ENCODE results near the gene KSR2. TPM values are rescaled to one million over a fixed set of nuclear protein-coding genes. Genes with fewer than 3 reads are reported as not detected.

Gene KSR2
- total and polyA plus RNA-seq, 2 of the 4 experiments (the other 2 are of a cell fraction): not detected

- Histone ChIP-seq H3K4me3 (ENCODE audit: insufficient read depth, low read depth, low read length) (no peak overlapping the region), H3K56ac (ENCODE audit: extremely low read depth, insufficient read depth, low read length) (no peak overlapping the region), H2AK5ac (ENCODE audit: low read depth, low read length) (no peak overlapping the region), H3K79me1 (ENCODE audit: low read depth in 1 of 2, low read length in 2 of 2) (no peaks in the 10 kb centered on the region), H3K9ac (ENCODE audit: low read depth, low read length) (no peak overlapping the region), H3K14ac (replicated peaks; ENCODE audit: low read depth, low read length) (no peak overlapping the region), H2AK9ac (replicated peaks; ENCODE audit: low read depth, low read length, poor library complexity) (no peak overlapping the region), H3K9me3 (ENCODE audit: control insufficient read depth, insufficient read depth, low read length) (no peaks in the 10 kb centered on the region), H4K5ac (ENCODE audit: low read depth, low read length) (no peak overlapping the region), H3K23ac (ENCODE audit: low read depth, low read length) (no peak overlapping the region), H3K4me1 (ENCODE audit: control insufficient read depth, insufficient read depth, low read length) (no peaks in the 10 kb centered on the region), H2BK120ac (ENCODE audit: low read depth, low read length) (no peak overlapping the region), H2BK20ac (ENCODE audit: low read depth, low read length) (no peak overlapping the region), H4K91ac (ENCODE audit: insufficient read depth, low read depth, low read length) (no peak overlapping the region), H3K9me1 (ENCODE audit: insufficient read depth, low read length) (no peaks in the 10 kb centered on the region), H3K27ac (ENCODE audit: insufficient read depth, low read length) (no peak overlapping the region), H2BK5ac (ENCODE audit: low read depth, low read length, poor library complexity, severe bottlenecking) (peak overlapping the region; percentile 26), H2BK15ac (ENCODE audit: low read depth, low read length) (no peak overlapping the region), H3K27me3 (ENCODE audit: control insufficient read depth, insufficient read depth, low read length) (no peaks in the 10 kb centered on the region; the same call in 1 of the 2 replicates), H4K20me1 (ENCODE audit: insufficient read depth, low read length) (no peaks in the 10 kb centered on the region), H3K4ac (ENCODE audit: low read depth, low read length) (no peak overlapping the region), H4K8ac (ENCODE audit: low read depth in 2 of 2, low read length in 2 of 2) (no peak overlapping the region), H3K4me2 (ENCODE audit: low read depth, low read length) (no peak overlapping the region), H3K36me3 (ENCODE audit: control insufficient read depth, insufficient read depth, low read length) (no peaks in the 10 kb centered on the region), H2AFZ (replicated peaks; ENCODE audit: low read length, poor library complexity) (no peak overlapping the region), H3K18ac (ENCODE audit: low read depth, low read length) (no peak overlapping the region)
- intact Hi-C loops (cut with micrococcal nuclease): no loop called here
- POLR2A ChIA-PET (ENCODE audit: unreplicated experiment): no interaction called here
- DNase-seq (no peak), ATAC-seq (ENCODE audit: low read depth) (no peak)
- WGBS, 2 experiments (ENCODE audit: extremely low coverage in 2 of 2, insufficient read length in 1 of 2): no CpG with 5 or more reads among the region's 1 CpG
- no TSS peak for BruUV-seq (replicated peaks)
- no peak for TF ChIP-seq POLR2A (IDR thresholded peaks at IDR 0.05; ENCODE audit: low read depth, low read length)
- no peak for TF ChIP-seq CEBPB (IDR thresholded peaks at IDR 0.05; ENCODE audit: low read depth, low read length)
- no peak for TF ChIP-seq MAZ (IDR thresholded peaks at IDR 0.05; ENCODE audit: borderline replicate concordance, low read depth, low read length)
- no peak for TF ChIP-seq USF2 (IDR thresholded peaks at IDR 0.05; ENCODE audit: low read depth, low read length)
- TF ChIP-seq NFE2L2 (IDR thresholded peaks at IDR 0.05; ENCODE audit: low read depth, low read length): no peak
- TF ChIP-seq SMC3 (IDR thresholded peaks at IDR 0.05; ENCODE audit: low read depth, low read length): no peak
- no peak for TF ChIP-seq MXI1 (IDR thresholded peaks at IDR 0.05; ENCODE audit: borderline replicate concordance, low read depth, low read length)
- TF ChIP-seq RCOR1 (IDR thresholded peaks at IDR 0.05; ENCODE audit: insufficient replicate concordance, low read length): no peak
- no peak for TF ChIP-seq CTCF (conservative IDR thresholded peaks at IDR 0.05; ENCODE audit: low read depth, low read length)
- TF ChIP-seq ELK1 (IDR thresholded peaks at IDR 0.05; ENCODE audit: borderline replicate concordance, low read depth, low read length): no peak
- TF ChIP-seq BHLHE40 (IDR thresholded peaks at IDR 0.05; ENCODE audit: low read depth, low read length): no peak
- TF ChIP-seq FOS (IDR thresholded peaks at IDR 0.05; ENCODE audit: low read depth, low read length): no peak
- TF ChIP-seq MAFK (IDR thresholded peaks at IDR 0.05; ENCODE audit: low read depth, low read length): no peak
- TF ChIP-seq RFX5 (IDR thresholded peaks at IDR 0.05; ENCODE audit: low read depth, low read length): no peak
- TF ChIP-seq RAD21 (IDR thresholded peaks at IDR 0.05; ENCODE audit: low read length): no peak
- no peak for TF ChIP-seq CHD1 (IDR thresholded peaks at IDR 0.05; ENCODE audit: low read depth, low read length)
- CTCF ChIA-PET: no interaction called here
- in situ Hi-C loops (cut with MboI; ENCODE audit: low sequenced_read_pairs): no loop called here
- dilution Hi-C loops (cut with HindIII; ENCODE audit: low sequenced_read_pairs, unreplicated experiment): no loop called here
These were observed 86.6 kb downstream of the KSR2 start for GRCh38 chr12:117882181-117882580.

All from IMR-90 (cell line).